ENCODE results near the gene ABCC8. TPM values are rescaled to one million over a fixed set of nuclear protein-coding genes. Genes with fewer than 3 reads are reported as not detected.

Gene ABCC8
- total and polyA plus RNA-seq, 10 of the 15 experiments (the other 5 are each of a cell fraction or from before 2014, with no cell fraction given) = not detected

DNA sequence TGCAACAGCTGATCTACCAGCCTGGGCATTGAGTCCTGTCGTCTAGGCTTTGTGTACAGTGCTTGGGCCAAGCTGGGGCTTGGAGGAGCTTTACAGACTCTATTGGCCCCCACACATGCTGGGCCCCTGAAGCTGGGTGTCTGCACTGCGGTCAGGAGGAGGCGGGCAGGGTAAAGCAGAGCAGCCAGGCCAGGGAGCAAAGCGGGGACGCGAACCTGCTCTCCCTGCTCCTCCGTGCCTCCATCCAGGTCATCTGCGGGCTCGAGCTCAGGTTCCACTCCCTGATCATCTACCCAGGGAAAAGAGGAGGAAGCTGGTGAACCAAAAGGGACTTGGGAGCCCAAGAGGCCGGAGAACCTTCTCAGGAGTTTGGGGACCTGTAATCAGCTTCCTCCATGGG lies 40.5 kb upstream of the ABCC8 start:
- ATAC-seq (no peak), DNase-seq (ENCODE audit: low read depth, low spot score) (no peak), FAIRE-seq (no peak)
- Histone ChIP-seq H3K9me3 (replicated peaks; ENCODE audit: control insufficient read depth, insufficient read depth, low read length) (no peaks in the 10 kb centered on the region), H3K4me2 (ENCODE audit: control insufficient read depth, insufficient read depth) (no peak overlapping the region), H3K27ac (ENCODE audit: control insufficient read depth, insufficient read depth) (no peak overlapping the region), H3K4me3 (no peak overlapping the region), H3K27me3 (replicated peaks in 1 of 2; ENCODE audit: control insufficient read depth in 2 of 2, insufficient read depth in 2 of 2, low read length in 1 of 2) (peaks cover 0 to 2% of the 10 kb centered on the region in 2 experiments; a peak in 2 of 4 replicates), H4K20me1 (ENCODE audit: control insufficient read depth, insufficient read depth) (no peaks in the 10 kb centered on the region), H3K79me2 (ENCODE audit: control insufficient read depth, insufficient read depth, low read length) (no peaks in the 10 kb centered on the region), H3K9ac (ENCODE audit: control insufficient read depth, insufficient read depth, low read length) (no peak overlapping the region), H2AFZ (ENCODE audit: control insufficient read depth, low read depth, low read length) (no peak overlapping the region), H3K4me1 (ENCODE audit: control insufficient read depth, insufficient read depth, low read length) (no peaks in the 10 kb centered on the region), H3K36me3 (ENCODE audit: control insufficient read depth in 2 of 2, insufficient read depth in 2 of 2, low read length in 1 of 2) (no peaks in the 10 kb centered on the region)
- SMC1A ChIA-PET (ENCODE audit: uncharacterized antibody, unreplicated experiment) = interaction anchor here (1.4 kb wide), 2 partner anchors 8 to 11 kb away, joined by 3 read pairs; no protein-coding TSS in a partner anchor
- no TSS peak for BruUV-seq (replicated peaks)
- TF ChIP-seq SMC3 (IDR thresholded peaks at IDR 0.05; ENCODE audit: borderline replicate concordance, low read length) = no peak
- no peak for TF ChIP-seq ZSCAN29 (IDR thresholded peaks at IDR 0.05)
- no peak for TF ChIP-seq NFYA (IDR thresholded peaks at IDR 0.05; ENCODE audit: borderline replicate concordance, low read depth, low read length)
- no peak for TF ChIP-seq MYB (IDR thresholded peaks at IDR 0.05; ENCODE audit: borderline replicate concordance, low read depth, low read length)
- TF ChIP-seq HSF1 (IDR thresholded peaks at IDR 0.05; ENCODE audit: low read depth, low read length) = no peak
- TF ChIP-seq, protein P1, sequence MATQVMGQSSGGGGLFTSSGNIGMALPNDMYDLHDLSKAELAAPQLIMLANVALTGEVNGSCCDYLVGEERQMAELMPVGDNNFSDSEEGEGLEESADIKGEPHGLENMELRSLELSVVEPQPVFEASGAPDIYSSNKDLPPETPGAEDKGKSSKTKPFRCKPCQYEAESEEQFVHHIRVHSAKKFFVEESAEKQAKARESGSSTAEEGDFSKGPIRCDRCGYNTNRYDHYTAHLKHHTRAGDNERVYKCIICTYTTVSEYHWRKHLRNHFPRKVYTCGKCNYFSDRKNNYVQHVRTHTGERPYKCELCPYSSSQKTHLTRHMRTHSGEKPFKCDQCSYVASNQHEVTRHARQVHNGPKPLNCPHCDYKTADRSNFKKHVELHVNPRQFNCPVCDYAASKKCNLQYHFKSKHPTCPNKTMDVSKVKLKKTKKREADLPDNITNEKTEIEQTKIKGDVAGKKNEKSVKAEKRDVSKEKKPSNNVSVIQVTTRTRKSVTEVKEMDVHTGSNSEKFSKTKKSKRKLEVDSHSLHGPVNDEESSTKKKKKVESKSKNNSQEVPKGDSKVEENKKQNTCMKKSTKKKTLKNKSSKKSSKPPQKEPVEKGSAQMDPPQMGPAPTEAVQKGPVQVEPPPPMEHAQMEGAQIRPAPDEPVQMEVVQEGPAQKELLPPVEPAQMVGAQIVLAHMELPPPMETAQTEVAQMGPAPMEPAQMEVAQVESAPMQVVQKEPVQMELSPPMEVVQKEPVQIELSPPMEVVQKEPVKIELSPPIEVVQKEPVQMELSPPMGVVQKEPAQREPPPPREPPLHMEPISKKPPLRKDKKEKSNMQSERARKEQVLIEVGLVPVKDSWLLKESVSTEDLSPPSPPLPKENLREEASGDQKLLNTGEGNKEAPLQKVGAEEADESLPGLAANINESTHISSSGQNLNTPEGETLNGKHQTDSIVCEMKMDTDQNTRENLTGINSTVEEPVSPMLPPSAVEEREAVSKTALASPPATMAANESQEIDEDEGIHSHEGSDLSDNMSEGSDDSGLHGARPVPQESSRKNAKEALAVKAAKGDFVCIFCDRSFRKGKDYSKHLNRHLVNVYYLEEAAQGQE (IDR thresholded peaks at IDR 0.05; ENCODE audit: low read depth, low read length) = no peak
- no peak for TF ChIP-seq LARP7 (IDR thresholded peaks at IDR 0.05)
- CTCF ChIA-PET = interaction anchor here (1.3 to 2.1 kb wide), 3 partner anchors 8 to 12 kb away, joined by 3 to 6 read pairs (median 4); no protein-coding TSS in a partner anchor
- POLR2A ChIA-PET = no interaction called here
- RAD21 ChIA-PET (ENCODE audit: unreplicated experiment) = no interaction called here
- intact Hi-C loops (cut with micrococcal nuclease; ENCODE audit: unreplicated experiment) = no loop called here
- WGBS (ENCODE audit: insufficient coverage, insufficient replicate concordance, low lambda C conversion rate, missing lambda C conversion rate) = 37% methylated on average over 7 of the region's 10 CpGs
- in situ Hi-C loops (cut with MboI) = no loop called here
